GM23338 (cell line): ENCODE results near the gene UQCR11.

ENCODE experiments used
- CREB1 ChIP-seq: fragments of 250-450 bp; sonication (Bioruptor Pico); IDR thresholded peaks from 2 replicates; pipeline ENCODE4 v1.5.0; 2020; ENCODE audit warnings: low read depth, mild to moderate bottlenecking, moderate library complexity
- CTCF ChIP-seq, 2 experiments: fragments of 200-600 bp in 1 of 2; sonication (generic) in 1 of 2; conservative IDR thresholded peaks; 2 replicates each; pipeline versions ENCODE4 v1.5.1 to v1.6.1; 2016 to 2017; ENCODE audit warnings: antibody characterized with exemption in 2 of 2, low read depth in 2 of 2, mild to moderate bottlenecking in 2 of 2, moderate library complexity in 1 of 2
- EZH2 ChIP-seq: fragments of 200-600 bp; sonication (generic); IDR thresholded peaks from one replicate; pipeline ENCODE4 v1.8.0; 2017; ENCODE audit warnings: antibody characterized with exemption, mild to moderate bottlenecking, low read depth; ENCODE audit not compliant: unreplicated experiment
- EZH2phosphoT487 ChIP-seq: fragments of 200-600 bp; sonication (generic); IDR thresholded peaks from one replicate; pipeline ENCODE4 v1.8.1; 2018; ENCODE audit warnings: antibody characterized with exemption; ENCODE audit not compliant: unreplicated experiment
- JUNB ChIP-seq: IDR thresholded peaks from one replicate; pipeline ENCODE4 v1.6.1; 2016; ENCODE audit warnings: antibody characterized with exemption; ENCODE audit not compliant: unreplicated experiment
- POLR2AphosphoS5 ChIP-seq: IDR thresholded peaks from 2 replicates; pipeline ENCODE4 v1.6.1; 2016; ENCODE audit warnings: antibody characterized with exemption, low read depth
- ZNF114 ChIP-seq: fragments of 250-450 bp; sonication (Bioruptor Pico); IDR thresholded peaks from 2 replicates; pipeline ENCODE4 v1.5.0; 2020; ENCODE audit warnings: mild to moderate bottlenecking, moderate library complexity
- ZNF331 ChIP-seq: fragments of 250-450 bp; sonication (Bioruptor Pico); IDR thresholded peaks from 2 replicates; pipeline ENCODE4 v1.5.0; 2020; ENCODE audit warnings: low read depth, mild to moderate bottlenecking, moderate library complexity
- TF ChIP-seq, protein P1 (sequence below): IDR thresholded peaks from one replicate; pipeline ENCODE4 v1.6.1; 2018; ENCODE audit warnings: antibody characterized with exemption; ENCODE audit not compliant: unreplicated experiment

DNA sequence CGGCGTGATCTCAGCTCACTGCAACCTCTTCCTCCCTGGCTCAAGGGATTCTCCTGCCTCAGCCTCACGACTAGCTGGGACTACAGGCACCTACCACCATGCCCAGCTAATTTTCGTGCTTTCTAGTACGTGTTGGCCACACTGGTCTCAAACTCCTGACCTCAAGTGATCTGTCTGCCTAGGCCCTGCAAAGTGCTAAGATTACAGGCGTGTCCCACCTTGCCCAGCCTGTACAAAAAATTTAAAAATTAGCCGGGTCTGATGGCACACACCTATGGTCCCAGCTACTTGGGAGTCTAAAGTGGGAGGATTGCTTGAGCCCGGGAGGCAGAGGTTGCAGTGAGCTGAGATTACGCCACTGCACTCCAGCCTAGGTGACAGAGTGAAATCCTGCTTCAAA lies 32.5 kb downstream of the UQCR11 start:
- TF ChIP-seq CTCF (conservative IDR thresholded peaks at IDR 0.05; ENCODE audit: low read depth in 2 of 2) (no peak), JUNB (no peak), POLR2AphosphoS5 (no peak), EZH2 (no peak), EZH2phosphoT487 (no peak), ZNF331 (CRISPR knock-in tag) (no peak), CREB1 (no peak), ZNF114 (CRISPR knock-in tag) (no peak)
- TF ChIP-seq, protein P1, sequence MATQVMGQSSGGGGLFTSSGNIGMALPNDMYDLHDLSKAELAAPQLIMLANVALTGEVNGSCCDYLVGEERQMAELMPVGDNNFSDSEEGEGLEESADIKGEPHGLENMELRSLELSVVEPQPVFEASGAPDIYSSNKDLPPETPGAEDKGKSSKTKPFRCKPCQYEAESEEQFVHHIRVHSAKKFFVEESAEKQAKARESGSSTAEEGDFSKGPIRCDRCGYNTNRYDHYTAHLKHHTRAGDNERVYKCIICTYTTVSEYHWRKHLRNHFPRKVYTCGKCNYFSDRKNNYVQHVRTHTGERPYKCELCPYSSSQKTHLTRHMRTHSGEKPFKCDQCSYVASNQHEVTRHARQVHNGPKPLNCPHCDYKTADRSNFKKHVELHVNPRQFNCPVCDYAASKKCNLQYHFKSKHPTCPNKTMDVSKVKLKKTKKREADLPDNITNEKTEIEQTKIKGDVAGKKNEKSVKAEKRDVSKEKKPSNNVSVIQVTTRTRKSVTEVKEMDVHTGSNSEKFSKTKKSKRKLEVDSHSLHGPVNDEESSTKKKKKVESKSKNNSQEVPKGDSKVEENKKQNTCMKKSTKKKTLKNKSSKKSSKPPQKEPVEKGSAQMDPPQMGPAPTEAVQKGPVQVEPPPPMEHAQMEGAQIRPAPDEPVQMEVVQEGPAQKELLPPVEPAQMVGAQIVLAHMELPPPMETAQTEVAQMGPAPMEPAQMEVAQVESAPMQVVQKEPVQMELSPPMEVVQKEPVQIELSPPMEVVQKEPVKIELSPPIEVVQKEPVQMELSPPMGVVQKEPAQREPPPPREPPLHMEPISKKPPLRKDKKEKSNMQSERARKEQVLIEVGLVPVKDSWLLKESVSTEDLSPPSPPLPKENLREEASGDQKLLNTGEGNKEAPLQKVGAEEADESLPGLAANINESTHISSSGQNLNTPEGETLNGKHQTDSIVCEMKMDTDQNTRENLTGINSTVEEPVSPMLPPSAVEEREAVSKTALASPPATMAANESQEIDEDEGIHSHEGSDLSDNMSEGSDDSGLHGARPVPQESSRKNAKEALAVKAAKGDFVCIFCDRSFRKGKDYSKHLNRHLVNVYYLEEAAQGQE: no peak
